Stimulated activated CD4-positive, alpha-beta T cell treated with anti-CD3 and anti-CD28 coated beads, Interleukin-1b, Interleukin-23, amount 100 ng/mL, for 24 hours (primary cell): ENCODE measurements around the gene BAZ1A.

Experiments
- DNase-seq, 4 experiments: peaks; one replicate each; pipeline ENCODE4 v3.0.0-alpha.2; 2020; ENCODE audit warnings: low read depth in 4 of 4, low spot score in 1 of 4

BAZ1A gene

DNA sequence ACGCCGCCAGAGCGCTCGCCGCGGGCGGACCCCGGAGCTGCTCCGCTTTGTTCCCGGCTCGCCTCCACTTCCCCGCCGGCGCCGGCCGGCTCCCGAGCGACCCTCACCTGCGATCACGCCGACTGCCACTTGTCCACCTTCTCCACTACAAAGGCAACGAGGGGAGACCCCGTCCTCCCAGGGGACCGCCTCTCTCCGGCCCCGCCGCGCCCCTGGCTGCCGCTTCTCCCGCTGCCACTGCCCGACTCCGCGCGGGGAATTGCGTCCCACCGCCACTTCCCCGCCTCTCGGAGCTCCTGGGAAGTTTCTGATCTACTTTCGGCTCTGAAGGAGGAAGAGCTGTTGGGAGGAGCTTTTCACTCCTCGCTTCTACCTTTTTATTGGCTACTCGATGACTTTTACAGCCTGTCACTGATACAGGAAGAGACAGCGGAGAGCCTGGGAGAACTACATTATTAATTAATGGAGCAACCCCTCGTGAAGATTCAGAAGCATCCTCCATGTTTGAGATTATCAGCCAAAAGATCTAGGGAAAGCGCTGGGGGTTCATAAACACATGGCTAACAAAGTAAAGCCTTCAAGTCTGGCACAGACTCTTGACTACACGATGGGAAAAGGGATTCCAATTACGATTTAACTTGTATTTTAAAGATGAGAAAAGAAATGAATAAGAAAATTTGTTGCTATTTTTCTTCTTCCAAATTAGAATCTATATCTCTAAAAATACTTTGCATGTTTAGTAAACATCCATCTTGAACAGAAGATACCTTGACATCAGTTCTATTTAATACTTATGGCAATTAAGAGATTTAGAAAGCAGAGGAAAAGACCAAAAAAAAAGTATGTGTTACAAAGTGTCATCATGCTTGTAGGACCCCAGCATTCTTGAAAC, at the start of gene BAZ1A:
Gene BAZ1A (minus strand): TSS at position 330 of the 892 bp plus-strand sequence. CDS start 756 bp downstream, outside the sequence.
- DNase-seq: peak in 3 of 4 experiments; percentile 6 to 30 (median 20)

- DNase-seq: no peak
Observed at GRCh38 chr14:34920339-34920738, 45.2 kb upstream of the BAZ1A start.

GRCh38 chr14:34913619-34914018, 38.5 kb upstream of the BAZ1A start:
- DNase-seq: no peak

DNA sequence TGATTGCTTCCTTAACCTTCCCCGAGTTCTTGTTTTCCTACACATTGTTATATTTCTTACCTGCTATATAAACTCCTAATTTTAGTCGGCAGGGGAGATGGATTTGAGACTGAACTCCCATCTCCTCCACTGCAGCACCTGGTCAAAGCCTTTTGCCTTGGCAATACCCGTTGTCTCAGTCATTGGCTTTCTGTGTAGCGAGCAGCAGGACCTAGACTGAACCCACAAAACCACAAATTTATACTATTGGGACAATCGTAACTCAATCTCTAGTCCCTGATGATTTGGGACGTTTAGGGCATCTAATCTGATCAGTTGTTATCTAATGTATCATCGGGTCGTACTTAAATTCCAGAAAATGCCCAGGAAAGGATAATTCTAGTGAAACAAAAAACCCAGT, 37.8 kb upstream of the BAZ1A start:
- no peak for DNase-seq

DNA sequence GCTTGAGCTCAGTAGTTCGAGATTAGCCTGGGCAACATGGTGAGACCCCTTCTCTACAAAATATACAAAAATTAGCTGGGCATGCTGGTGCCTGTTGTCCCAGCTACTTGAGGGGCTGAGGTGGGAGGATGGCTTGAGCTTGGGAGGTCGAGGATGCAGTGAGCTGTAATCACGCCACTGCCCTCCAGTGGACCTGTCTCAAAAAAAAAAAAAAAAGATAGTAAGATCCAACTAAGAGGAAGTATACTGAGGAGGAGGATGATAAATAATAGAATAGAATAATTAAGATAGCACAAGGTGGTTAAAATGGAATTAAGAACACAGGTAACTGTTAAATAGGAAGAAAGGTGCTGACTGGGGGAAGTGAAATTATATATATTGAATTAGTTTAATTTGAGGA, 37.0 kb upstream of the BAZ1A start:
- no peak for DNase-seq

DNA sequence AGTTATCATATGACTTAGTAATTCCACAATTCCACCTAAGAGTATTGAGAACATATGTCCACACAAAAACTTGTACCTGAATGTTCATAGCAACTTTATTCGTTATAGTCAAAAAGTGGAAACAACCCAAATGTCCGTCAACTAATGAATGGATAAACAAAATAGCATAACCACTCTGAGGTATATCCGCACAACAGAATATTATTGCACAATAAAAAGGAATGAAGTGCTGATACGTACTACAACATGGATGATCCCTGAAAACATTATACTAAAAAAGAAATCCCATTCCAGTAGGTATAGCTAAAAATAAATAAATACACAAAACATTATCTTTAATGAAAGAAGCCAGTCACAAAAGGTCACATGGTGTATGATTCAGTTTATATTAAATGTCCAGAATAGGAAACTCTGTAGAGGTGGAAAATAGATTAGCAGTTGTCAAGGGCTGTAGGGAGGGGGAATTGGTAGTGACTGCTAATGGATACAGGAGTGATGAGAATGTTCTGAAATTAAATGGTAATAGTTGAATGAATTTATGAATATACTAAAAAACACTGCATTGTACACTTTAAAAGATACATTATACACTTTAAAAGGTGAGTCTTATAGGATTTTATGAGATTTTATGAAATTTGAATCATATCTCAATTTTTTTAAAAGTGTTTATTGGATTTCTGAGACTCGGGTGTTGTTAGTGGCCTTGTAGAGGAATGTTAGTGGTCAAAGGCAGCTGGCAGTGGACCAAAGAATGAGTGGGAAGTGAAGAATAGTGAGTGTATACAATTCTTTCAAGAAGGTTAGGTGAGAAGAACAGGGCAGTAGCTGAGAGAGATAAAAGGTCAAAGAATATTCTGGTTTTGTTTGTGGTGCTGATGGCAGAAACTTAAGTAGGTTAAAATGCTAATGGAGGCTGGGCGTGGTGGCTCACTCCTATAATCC, 36.3 kb upstream of the BAZ1A start:
- no peak for DNase-seq

- no peak for DNase-seq
Observed at GRCh38 chr14:34906287-34906686, 31.1 kb upstream of the BAZ1A start.

GRCh38 chr14:34895277-34895676, 20.1 kb upstream of the BAZ1A start:
- no peak for DNase-seq

DNA sequence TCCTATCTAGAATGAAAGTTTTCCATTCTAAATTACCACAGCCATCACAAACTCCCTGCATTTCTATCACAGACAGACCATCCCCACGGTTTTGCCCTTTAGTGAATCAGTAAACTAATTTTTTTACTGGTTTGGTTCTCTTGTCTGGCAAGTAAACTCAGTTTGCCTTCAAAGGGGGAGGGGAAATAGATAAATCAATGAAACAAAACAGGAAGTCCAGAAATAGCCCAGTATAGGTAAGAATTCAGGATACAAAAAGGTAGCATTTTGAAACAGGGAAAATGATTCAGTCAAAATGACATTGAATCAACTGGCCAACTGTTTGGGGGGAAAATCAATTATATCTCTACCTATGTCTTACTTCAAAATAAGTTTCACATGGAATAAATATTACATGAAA, 15.8 kb upstream of the BAZ1A start:
- no peak for DNase-seq

GRCh38 chr14:34888186-34888585, 13.0 kb upstream of the BAZ1A start:
- DNase-seq: no peak

DNA sequence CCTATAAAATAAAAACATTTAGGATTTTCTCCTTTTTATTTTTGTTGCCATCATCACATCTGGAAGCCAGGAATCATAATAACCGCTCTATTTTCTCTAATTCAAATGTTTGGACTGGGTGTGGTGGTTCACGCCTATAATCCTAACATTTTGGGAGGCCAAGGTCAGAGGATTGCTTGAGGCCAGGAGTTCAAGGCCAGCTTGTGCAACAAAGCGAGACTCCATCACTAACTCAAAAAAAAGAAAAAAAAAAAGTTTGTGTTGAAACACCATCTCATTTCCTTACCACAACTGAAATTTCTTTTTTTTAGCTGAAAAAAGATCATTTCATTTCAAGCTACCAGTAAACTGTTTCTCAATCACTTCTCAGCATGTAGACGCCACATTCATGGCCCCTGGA, 8.8 kb upstream of the BAZ1A start:
- DNase-seq: no peak

- peak; percentile 10 to 33 (median 29) for DNase-seq
Observed at GRCh38 chr14:34874386-34875030, 652 bp downstream of the BAZ1A start.

DNA sequence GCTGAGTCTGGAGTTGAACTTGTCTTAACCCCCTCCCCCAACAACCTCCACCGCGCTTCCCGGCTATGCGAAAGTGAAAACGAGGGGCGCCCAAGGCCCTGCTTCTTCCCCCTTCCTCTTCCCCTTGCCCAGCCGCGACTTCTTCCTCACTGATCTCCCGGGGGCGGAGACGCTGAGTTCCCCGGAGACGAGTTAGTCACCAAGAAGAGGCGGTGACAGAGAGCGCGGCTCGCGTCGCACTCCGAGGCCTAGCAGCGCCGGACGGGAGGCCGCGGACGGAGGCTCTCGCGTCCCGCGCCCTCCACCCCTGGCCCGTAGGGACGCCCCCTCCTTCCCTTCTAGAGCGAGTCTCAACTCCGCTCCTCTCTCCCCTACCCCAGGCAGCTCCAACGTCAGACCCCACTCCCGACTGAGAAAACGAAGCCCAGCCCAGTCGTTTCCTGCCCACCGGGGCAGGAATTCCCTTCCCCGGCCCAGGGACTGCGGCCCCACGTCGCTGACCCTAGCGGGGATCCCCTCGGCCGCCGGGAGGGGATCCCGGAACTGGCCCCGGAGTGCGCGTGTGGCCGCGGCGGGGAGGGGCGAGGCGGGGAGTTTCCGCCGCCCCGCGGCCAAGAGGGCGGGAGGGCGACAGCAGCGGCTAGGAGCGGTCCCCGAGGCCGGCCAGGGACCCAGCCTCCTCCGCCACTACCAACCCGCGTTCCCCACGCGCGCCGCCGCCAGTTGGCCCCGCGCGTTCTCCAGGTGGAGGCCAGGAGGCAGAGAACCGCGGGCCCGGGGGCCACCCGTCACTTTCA, 1.4 kb downstream of the BAZ1A start:
- DNase-seq: peak; percentile 54 to 82 (median 70)

- DNase-seq: no peak
Observed at GRCh38 chr14:34872822-34873588, 2.2 kb downstream of the BAZ1A start.

GRCh38 chr14:34867199-34867598, 8.0 kb downstream of the BAZ1A start:
- DNase-seq: no peak

GRCh38 chr14:34865889-34866574, 9.1 kb downstream of the BAZ1A start:
- DNase-seq: no peak

DNA sequence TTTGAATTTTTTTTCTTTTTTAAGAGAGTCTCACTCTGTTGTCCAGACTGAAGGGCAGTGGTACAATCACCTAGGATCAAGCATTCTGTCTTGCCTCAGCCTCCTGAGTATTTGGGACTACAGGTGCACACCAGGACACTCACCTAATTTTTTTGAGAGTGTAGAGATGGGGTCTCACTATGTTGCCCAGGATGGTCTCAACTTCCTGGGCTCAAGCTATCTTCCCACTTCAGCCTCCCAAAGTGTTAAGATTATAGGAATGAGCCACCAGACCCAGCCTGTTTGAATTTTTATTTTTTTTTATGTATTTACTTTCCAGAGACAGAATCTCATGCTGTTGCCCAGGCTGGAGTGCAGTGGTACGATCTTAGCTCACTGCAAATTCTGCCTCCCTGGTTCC, 11.3 kb downstream of the BAZ1A start:
- DNase-seq: no peak

- DNase-seq: no peak
Observed at GRCh38 chr14:34858765-34859164, 16.4 kb downstream of the BAZ1A start.
